ENCODE data around the gene CSRP2. TPM values are rescaled to one million over a fixed set of nuclear protein-coding genes. Genes with fewer than 3 reads are reported as not detected.

Gene CSRP2
- total RNA-seq, 6 experiments from 2014 or later: 13.4 to 35.1 (median 22.4) TPM

DNA sequence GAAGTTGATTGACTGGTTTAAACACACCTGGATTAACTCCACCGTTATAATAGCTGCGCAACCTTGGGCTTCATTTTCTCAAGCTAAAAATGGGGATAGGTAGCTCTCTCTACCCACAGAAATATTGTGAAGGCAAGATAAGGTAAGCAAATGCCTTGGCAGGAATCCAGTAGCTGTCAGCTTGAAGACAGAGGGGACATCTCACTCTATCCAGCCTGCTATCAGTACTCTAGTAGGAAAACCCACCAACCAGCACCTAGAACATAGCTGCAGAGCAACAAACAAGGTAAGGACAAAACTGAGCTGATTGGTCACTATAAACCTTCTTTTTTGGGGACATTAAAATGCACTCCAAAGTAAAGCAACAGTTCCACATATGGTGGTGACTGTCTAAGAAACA lies 7.7 kb downstream of the CSRP2 start:
- intact Hi-C loops (cut with DNase I): no loop called here
- H3K4me3 ChIP-seq: no peak overlapping the region
- no peak for TF ChIP-seq POLR2A (IDR thresholded peaks at IDR 0.05)
- TF ChIP-seq, protein P1, sequence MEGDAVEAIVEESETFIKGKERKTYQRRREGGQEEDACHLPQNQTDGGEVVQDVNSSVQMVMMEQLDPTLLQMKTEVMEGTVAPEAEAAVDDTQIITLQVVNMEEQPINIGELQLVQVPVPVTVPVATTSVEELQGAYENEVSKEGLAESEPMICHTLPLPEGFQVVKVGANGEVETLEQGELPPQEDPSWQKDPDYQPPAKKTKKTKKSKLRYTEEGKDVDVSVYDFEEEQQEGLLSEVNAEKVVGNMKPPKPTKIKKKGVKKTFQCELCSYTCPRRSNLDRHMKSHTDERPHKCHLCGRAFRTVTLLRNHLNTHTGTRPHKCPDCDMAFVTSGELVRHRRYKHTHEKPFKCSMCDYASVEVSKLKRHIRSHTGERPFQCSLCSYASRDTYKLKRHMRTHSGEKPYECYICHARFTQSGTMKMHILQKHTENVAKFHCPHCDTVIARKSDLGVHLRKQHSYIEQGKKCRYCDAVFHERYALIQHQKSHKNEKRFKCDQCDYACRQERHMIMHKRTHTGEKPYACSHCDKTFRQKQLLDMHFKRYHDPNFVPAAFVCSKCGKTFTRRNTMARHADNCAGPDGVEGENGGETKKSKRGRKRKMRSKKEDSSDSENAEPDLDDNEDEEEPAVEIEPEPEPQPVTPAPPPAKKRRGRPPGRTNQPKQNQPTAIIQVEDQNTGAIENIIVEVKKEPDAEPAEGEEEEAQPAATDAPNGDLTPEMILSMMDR (IDR thresholded peaks at IDR 0.05): no peak
- WGBS (ENCODE audit: insufficient coverage, low coverage, low lambda C conversion rate, missing lambda C conversion rate): 94% methylated on average over 2 of the region's 2 CpGs
- ATAC-seq (no peak), DNase-seq (no peak)
- no peak overlapping the region for H3K27ac ChIP-seq
- H3K9me3 ChIP-seq: peaks cover 0 to 2% (median 0%) of the 10 kb centered on the region in 4 donors
- H3K36me3 ChIP-seq: no peaks in the 10 kb centered on the region
- H3K4me1 ChIP-seq: no peaks in the 10 kb centered on the region
- no peaks in the 10 kb centered on the region for H3K27me3 ChIP-seq

DNA sequence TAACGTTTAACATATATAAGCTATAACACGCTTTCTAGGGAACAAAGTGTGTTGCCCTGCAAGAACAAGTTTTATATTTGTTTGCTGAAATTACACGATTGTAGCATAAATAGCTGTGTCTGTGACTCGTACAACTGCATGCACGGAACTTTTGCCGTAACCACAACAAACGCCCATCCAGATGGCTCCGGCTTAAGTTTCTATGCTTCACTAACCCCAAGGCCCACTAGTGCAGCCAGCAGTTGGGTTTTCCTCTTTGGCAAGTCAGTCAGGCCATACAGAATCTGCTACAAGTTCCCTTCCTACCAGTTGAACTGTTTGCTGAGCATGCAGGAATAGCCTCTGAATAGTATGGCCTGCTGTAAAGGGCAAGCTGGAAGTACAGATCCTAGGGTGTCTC lies 12.1 kb downstream of the CSRP2 start:
- WGBS (ENCODE audit: insufficient coverage, low coverage, low lambda C conversion rate, missing lambda C conversion rate): 83% methylated on average over 4 of the region's 8 CpGs
- ATAC-seq (no peak), DNase-seq (no peak)
- H3K4me3 ChIP-seq: no peak overlapping the region
- H3K4me1 ChIP-seq: no peaks in the 10 kb centered on the region
- H3K27ac ChIP-seq: no peak overlapping the region
- H3K36me3 ChIP-seq: peaks cover 0 to 3% (median 0%) of the 10 kb centered on the region in 4 donors
- no peaks in the 10 kb centered on the region for H3K27me3 ChIP-seq
- peaks cover 0 to 2% (median 0%) of the 10 kb centered on the region in 4 donors for H3K9me3 ChIP-seq
- intact Hi-C loops (cut with DNase I): no loop called here
- TF ChIP-seq, protein P1 (IDR thresholded peaks at IDR 0.05): no peak
- no peak for TF ChIP-seq POLR2A (IDR thresholded peaks at IDR 0.05)

DNA sequence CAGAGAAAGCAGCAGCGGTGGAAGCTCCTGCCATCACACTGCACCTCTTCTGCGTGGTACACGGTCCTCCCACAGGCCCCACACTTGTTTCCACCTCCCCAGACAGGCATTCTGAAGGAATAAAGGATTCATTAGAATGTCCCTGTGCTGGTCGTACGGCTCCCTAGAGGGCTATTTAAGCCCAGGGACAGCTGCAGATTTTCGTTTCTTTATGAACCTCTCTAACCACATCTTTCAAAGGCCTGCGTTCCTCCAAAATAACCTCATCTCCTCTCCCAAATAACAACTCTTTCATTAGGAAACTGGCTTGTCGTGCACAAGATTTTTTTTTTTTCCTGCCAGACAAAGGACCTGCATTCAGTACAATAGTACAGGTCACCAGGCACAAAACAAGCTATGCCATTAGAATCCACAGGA lies 12.7 kb downstream of the CSRP2 start:
- H3K27me3 ChIP-seq: no peaks in the 10 kb centered on the region
- intact Hi-C loops (cut with DNase I): no loop called here
- DNase-seq: no peak
- H3K4me3 ChIP-seq: no peak overlapping the region
- no peak for ATAC-seq
- H3K36me3 ChIP-seq: peaks cover 0 to 3% (median 0%) of the 10 kb centered on the region in 4 donors
- WGBS (ENCODE audit: insufficient coverage, low coverage, low lambda C conversion rate, missing lambda C conversion rate): 94% methylated on average over 3 of the region's 8 CpGs
- H3K27ac ChIP-seq: no peak overlapping the region
- TF ChIP-seq, protein P1 (IDR thresholded peaks at IDR 0.05): no peak
- TF ChIP-seq POLR2A (IDR thresholded peaks at IDR 0.05): no peak
- H3K4me1 ChIP-seq: no peaks in the 10 kb centered on the region
- peaks cover 0 to 2% (median 0%) of the 10 kb centered on the region in 4 donors for H3K9me3 ChIP-seq

DNA sequence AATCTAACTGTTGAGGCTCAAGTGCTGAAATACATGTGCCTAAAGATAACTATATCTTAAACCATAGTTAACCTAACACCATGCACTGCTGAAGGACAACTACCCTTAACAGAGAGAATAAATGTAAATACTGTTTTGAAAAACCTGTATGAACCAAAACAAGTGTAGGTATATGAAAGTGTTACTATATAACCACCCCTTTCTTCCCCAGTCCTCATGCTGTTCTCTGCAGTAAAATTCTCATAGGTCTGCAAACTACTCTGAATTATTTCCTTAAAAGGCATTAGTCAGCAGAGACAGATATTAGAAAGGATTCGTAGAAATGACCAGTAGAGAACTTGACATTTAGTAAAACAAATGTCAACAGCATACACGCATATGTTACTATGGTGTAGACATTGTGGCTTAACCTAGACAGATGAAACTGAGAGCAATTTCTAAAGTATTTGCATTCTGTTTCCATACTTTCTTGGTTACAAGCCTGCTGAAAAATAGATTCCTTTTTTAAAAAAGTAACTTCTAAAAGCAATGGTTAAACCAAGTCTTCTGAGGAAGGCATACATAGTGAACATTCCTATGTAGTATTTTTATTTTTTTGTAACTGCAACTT lies 13.9 kb downstream of the CSRP2 start:
- DNase-seq (no peak), ATAC-seq (no peak)
- Histone ChIP-seq H3K9me3 (peaks cover 0 to 2% (median 0%) of the 10 kb centered on the region in 4 donors), H3K4me1 (no peaks in the 10 kb centered on the region), H3K36me3 (peaks cover 0 to 9% (median 0%) of the 10 kb centered on the region in 4 donors), H3K27ac (no peak overlapping the region), H3K4me3 (no peak overlapping the region), H3K27me3 (no peaks in the 10 kb centered on the region)
- TF ChIP-seq, protein P1 (IDR thresholded peaks at IDR 0.05): no peak
- TF ChIP-seq POLR2A (IDR thresholded peaks at IDR 0.05): no peak
- 92% methylated on average over 2 of the region's 2 CpGs for WGBS (ENCODE audit: insufficient coverage, low coverage, low lambda C conversion rate, missing lambda C conversion rate)
- intact Hi-C loops (cut with DNase I): no loop called here

Data from right lobe of liver (tissue), 6 donors.